Astrocyte of the spinal cord (primary cell): ENCODE measurements around the gene KERA.

Experiments used
- DNase-seq: peaks from one replicate; pipeline ENCODE4 v3.0.0; 2011; ENCODE audit warnings: low read depth, low spot score
- H3K4me3 ChIP-seq: 2 replicates; pipeline ENCODE4 v1.5.1; 2011; ENCODE audit warnings: low read depth, mild to moderate bottlenecking, low read length, moderate library complexity
- in situ Hi-C: cut with HindIII; loops from 2 replicates; pipeline ENCODE4 v1.10.0; 2017; ENCODE audit warnings: low sequenced_read_pairs
- TF ChIP-seq, protein P1 (sequence below): IDR thresholded peaks from 2 replicates; pipeline ENCODE4 v1.5.1; 2012; ENCODE audit warnings: low read depth, mild to moderate bottlenecking, low read length, inconsistent platforms

KERA gene, protein sequence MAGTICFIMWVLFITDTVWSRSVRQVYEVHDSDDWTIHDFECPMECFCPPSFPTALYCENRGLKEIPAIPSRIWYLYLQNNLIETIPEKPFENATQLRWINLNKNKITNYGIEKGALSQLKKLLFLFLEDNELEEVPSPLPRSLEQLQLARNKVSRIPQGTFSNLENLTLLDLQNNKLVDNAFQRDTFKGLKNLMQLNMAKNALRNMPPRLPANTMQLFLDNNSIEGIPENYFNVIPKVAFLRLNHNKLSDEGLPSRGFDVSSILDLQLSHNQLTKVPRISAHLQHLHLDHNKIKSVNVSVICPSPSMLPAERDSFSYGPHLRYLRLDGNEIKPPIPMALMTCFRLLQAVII

DNA sequence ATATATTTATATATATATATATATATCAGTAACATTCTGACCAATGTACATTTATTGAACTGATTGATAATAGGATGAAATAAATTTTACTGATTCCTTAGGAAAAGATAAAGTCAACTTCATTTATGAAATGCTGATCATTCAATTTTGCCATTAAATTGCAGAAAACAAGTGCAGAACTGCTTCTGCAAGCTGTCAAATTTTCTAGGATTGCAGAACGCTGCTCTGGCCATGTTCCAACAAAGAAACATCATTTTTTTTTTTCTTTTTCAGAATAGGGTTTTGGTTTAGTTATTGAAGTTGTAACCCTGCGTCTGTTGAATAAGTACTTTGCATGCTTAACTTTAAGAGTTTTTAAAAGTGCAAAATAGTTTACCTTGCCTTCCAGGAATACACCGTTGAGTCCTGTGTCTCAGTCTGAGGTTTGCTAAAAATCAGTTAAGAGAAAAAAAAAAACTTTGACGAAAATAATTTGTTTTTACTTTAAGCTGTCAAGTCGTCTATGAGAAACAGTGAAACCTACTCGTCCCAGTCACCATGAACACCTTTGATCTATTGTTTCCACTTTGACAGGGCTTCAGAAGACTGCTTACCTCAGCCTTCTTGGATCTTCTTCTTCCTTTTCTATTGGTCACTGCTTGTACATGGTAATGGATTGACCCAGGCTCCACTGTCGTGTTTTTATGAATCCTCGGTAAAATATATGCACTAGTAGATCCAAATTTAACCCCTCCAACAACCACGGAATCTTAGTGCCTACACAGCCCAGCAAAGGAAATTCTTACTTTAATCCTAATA lies at the start of gene KERA:
Gene KERA, minus strand, starts transcription at position 657 of the 798 bp plus-strand sequence. CDS start 1,743 bp downstream, outside the sequence.
- TF ChIP-seq, protein P1, sequence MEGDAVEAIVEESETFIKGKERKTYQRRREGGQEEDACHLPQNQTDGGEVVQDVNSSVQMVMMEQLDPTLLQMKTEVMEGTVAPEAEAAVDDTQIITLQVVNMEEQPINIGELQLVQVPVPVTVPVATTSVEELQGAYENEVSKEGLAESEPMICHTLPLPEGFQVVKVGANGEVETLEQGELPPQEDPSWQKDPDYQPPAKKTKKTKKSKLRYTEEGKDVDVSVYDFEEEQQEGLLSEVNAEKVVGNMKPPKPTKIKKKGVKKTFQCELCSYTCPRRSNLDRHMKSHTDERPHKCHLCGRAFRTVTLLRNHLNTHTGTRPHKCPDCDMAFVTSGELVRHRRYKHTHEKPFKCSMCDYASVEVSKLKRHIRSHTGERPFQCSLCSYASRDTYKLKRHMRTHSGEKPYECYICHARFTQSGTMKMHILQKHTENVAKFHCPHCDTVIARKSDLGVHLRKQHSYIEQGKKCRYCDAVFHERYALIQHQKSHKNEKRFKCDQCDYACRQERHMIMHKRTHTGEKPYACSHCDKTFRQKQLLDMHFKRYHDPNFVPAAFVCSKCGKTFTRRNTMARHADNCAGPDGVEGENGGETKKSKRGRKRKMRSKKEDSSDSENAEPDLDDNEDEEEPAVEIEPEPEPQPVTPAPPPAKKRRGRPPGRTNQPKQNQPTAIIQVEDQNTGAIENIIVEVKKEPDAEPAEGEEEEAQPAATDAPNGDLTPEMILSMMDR: no peak
- in situ Hi-C loops: no loop called here
- H3K4me3 ChIP-seq: no peak within 1 kb of the TSS
- no peak for DNase-seq

DNA sequence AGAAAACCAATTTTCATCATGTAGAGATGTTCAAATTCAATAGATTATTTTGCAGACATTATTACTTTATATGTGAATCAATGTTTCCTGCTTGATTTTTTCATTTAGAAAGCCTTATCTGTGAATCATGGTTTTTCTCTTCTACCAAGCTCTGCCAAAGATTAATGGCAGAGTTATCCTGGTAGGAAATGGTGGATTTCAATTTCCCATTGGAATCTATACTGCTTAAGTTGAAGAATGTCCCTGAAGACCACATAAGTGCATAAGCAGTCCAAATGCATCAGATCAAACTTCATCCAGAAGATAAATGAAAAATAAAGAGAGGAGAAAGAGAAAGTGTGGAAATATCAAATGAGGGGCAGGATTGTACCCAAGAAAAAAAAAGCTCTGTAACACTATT lies 48.5 kb upstream of the KERA start:
- in situ Hi-C loops: no loop called here
- TF ChIP-seq, protein P1: no peak

DNA sequence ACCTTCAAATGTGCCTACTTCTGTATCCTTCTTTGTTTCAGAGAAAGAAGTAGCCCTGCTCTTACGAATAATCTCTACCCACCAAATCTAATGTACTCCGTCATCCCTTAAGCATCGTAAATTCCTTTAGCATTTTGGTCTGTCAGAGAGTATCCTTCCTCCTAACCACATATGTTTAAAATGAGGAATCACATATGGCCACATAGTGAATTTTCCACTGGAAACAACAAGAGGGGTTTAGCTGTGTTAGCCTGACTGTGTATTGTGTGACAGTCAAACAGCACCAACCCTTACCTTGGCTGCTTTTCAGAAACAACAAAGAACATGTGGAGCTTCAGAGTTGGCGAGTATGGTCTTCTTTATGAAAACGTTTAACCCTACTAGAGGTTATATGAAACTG lies 48.0 kb upstream of the KERA start:
- TF ChIP-seq, protein P1: no peak
- DNase-seq: no peak
- in situ Hi-C loops: no loop called here
- no peak overlapping the region for H3K4me3 ChIP-seq

More for the DNA sequence above, 48.5 kb upstream of the KERA start:
- DNase-seq: no peak
- H3K4me3 ChIP-seq: no peak overlapping the region

DNA sequence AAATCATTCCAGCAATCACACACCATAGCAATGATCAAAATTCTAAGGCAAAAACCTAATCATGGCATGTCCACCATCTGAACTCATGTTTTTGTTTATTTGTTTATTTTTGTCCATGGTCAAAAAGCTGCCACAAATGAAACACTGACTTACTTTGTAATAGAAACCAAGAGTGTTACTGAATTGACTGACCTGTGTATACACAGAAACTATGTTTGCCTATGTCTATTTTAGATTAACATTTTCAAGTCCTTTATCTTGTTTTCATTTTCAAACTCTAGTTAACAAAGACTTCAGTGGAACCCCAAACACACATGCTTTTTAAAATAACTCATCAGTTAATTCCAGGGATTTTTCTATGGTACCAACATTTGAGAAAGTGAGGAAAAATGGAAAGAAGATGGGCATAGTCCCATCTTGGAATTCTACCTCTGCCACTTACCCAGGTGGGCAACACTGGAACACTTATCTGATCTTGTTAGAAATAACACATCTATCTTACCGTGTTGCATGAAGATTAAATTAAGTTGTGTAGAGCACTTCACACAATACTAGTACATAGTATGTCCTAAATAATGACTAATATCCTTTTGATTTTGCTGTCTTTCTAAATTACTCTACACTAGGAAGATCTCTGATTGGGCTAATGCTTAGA lies 47.1 kb upstream of the KERA start:
- H3K4me3 ChIP-seq: no peak overlapping the region
- in situ Hi-C loops: no loop called here
- TF ChIP-seq, protein P1: no peak
- DNase-seq: no peak

DNA sequence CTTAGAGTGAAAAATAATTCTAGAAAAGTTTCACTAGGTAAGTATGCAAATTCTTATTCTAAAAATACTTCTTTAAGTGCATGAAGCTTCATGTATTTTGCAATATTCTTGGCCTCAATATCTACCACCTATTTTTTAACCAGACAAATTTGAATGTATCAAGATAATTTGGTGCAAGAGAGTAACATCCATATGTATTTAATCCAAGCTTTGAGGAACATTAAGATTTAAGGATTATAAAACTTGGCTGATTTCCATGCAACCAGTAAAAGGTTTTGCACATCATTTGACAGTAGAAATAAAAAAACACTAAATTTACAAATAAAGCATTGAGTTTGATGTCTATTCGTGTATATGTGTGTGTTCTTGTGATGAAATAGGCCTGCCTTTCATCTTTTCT lies 45.8 kb upstream of the KERA start:
- TF ChIP-seq, protein P1: no peak
- no peak overlapping the region for H3K4me3 ChIP-seq
- in situ Hi-C loops: no loop called here
- no peak for DNase-seq

DNA sequence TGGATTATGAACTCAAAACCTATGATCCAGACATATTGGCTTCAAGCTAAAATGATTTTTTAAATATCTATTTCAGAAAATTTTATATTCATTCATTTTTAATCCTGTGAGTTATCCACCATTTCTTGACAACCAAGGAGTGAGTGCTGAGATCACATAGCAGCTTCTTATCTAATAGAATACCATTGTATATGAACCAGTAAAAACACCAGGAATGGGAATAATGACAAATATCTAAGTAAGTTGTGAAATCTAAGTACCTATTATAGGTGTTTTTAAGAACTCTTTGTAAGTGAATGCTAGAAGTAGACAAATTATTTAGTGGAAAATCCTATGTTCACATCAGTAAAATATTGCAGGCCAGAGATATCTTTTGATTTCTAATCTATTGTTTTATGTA lies 45.3 kb upstream of the KERA start:
- DNase-seq: no peak
- in situ Hi-C loops: no loop called here
- no peak overlapping the region for H3K4me3 ChIP-seq
- TF ChIP-seq, protein P1: no peak
